Psoas muscle (tissue), 8 donors: ENCODE measurements around the gene ABHD2. TPM values are rescaled to one million over a fixed set of nuclear protein-coding genes. Genes with fewer than 3 reads are reported as not detected.

Experiments used
- ATAC-seq, 4 donors: fragments of 200-7000 bp; cut with Tn5 transposase; one replicate each; pipeline ENCODE4 v1.9.1; 2020; ENCODE audit warnings: moderate library complexity in 3 of 4, mild to moderate bottlenecking in 2 of 4
- DNase-seq, 2 donors: peaks; one replicate each; pipeline ENCODE4 v3.0.0-alpha.2; 2020
- H3K27ac ChIP-seq: fragments of 200-600 bp; one replicate; pipeline ENCODE4 v1.8.0; 2022
- H3K27me3 ChIP-seq, 3 donors: fragments of 200-600 bp in 1 of 3; one replicate each; pipeline versions ENCODE4 v1.6.1 to v1.8.0; 2013 to 2022; ENCODE audit warnings: low read length in 2 of 3, mild to moderate bottlenecking in 2 of 3, moderate library complexity in 1 of 3; ENCODE audit not compliant: insufficient read depth in 3 of 3
- H3K36me3 ChIP-seq, 2 donors: fragments of 200-600 bp in 1 of 2; one replicate each; pipeline versions ENCODE4 v1.6.1 to v1.8.0; 2013 to 2022; ENCODE audit warnings: low read depth in 1 of 2, mild to moderate bottlenecking in 1 of 2, moderate library complexity in 1 of 2; ENCODE audit not compliant: insufficient read depth in 1 of 2
- H3K4me1 ChIP-seq: fragments of 200-600 bp; one replicate; pipeline ENCODE4 v1.8.0; 2022
- H3K4me3 ChIP-seq: fragments of 200-600 bp; one replicate; pipeline ENCODE4 v1.8.0; 2022; ENCODE audit warnings: mild to moderate bottlenecking
- H3K9me3 ChIP-seq: fragments of 200-600 bp; one replicate; pipeline ENCODE4 v1.8.0; 2022
- CTCF ChIP-seq: fragments of 200-600 bp; IDR thresholded peaks from one replicate; pipeline ENCODE4 v1.8.0; 2022; ENCODE audit warnings: antibody characterized with exemption
- WGBS, 3 donors: extraction: QIAGEN DNeasy Blood & Tissue Kit; methylation state at CpG; one replicate each; pipeline versions ENCODE4 v1.1.6 to v1.1.7; 2013; 5-methylcytosine and 5-hydroxymethylcytosine counted together
- intact Hi-C, 2 donors: fragments of 100-400 bp; cut with DNase I; formaldehyde crosslinking; loops; one replicate each; pipeline versions ENCODE4 v1.11.0 to v1.14.2; 2022
- polyA plus RNA-seq, 3 donors: library from polyadenylated mRNA; stranded (reverse); fragments of 200-250 nt; gene quantifications; one replicate each; pipeline ENCODE4 v1.2.3, GENCODE V29; 2013
- total RNA-seq, 4 donors: library from RNA; stranded (reverse); fragmentation: NEBNext Ultra II Directional in 2 of 4; extraction: Animal tissue kit (Norgen Biotek cat#: 25700) in 2 of 4; gene quantifications; one replicate each; pipeline versions ENCODE4 v1.2.1 to v1.2.4, GENCODE V29; 2021 to 2023
- donor health status: healthy with polysubstance abuse.
- donor health status: DM: no; HTN: no; CAD: no; lungs with moderate emphysema.
- donor health status: Bipolar disorder and iron deficiency.
- donor health status: healthy.
- donor health status: DM: yes; HTN: yes; CAD: no.
- donor health status: DM: no; HTN: no; CAD: no.
- donor health status: DM: no; HTN: no; CAD: no.
- donor health status: DM: yes; HTN: yes; CAD: no.

ABHD2 gene
- total and polyA plus RNA-seq, 7 donors: 10.8 to 215 (median 66.1) TPM

DNA sequence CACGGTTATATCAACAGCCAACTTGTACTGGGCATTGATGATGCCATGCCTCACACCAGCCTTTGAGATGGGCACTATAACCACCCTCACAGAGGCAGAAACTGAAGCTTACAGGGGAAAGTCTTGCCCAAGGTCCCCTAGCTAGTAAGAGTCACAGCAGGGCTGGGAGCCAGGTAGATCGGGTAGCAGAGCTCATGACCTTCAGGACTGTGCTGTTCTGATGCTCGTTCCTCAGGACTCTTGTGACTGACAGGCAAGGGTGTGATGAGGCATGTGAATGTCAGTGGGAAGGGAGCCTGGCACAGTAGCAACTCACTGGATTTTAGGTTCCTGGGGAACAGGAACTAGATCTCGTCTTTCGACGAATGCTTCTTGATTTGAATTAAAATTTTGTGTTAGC is 67.4 kb downstream of the ABHD2 start:
- Histone ChIP-seq H3K4me3 (no peak overlapping the region), H3K4me1 (peaks cover 25% of the 10 kb centered on the region), H3K27me3 (no peaks in the 10 kb centered on the region), H3K9me3 (no peaks in the 10 kb centered on the region), H3K36me3 (peaks cover 3 to 78% of the 10 kb centered on the region in 2 donors), H3K27ac (peak overlapping the region; percentile 73)
- DNase-seq: peak; percentile 82 to 94
- TF ChIP-seq CTCF: no peak
- intact Hi-C loops: no loop called here
- WGBS, 3 donors: 20 to 48% (median 31%) methylated on average over 6 of the region's 6 CpGs
- peak; percentile 94 to 97 (median 96) for ATAC-seq

DNA sequence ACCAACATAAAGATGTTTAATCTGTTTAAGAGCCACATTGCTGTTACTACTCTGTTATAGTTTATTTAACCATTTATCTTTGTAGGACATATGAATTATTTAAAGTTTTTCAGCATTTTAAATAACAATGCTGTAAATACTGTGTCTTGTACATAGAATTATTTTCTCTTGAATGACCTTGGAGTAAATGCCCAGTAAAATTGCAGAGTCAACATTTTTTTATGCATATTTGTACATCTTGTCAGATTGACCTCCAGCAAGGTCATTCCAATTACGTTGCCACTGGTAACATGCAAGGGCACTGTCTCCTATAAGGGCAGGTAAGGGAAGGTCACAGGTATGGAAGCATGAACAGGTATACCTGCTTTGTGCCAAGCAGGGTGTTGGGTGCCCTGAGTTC is 68.8 kb downstream of the ABHD2 start:
- DNase-seq (no peak), ATAC-seq (no peak)
- Histone ChIP-seq H3K36me3 (peaks cover 3 to 71% of the 10 kb centered on the region in 2 donors), H3K27me3 (no peaks in the 10 kb centered on the region), H3K4me1 (peaks cover 22% of the 10 kb centered on the region), H3K4me3 (no peak overlapping the region), H3K27ac (no peak overlapping the region), H3K9me3 (no peaks in the 10 kb centered on the region)
- intact Hi-C loops: no loop called here
- WGBS, 3 donors: 50 to 81% (median 77%) methylated on average over 1 of the region's 1 CpG
- TF ChIP-seq CTCF: no peak

GRCh38 chr15:89157918-89158564 is 69.8 kb downstream of the ABHD2 start:
- intact Hi-C loops: no loop called here
- no peak for DNase-seq
- H3K36me3 ChIP-seq: peaks cover under 1 to 61% of the 10 kb centered on the region in 2 donors

GRCh38 chr15:89161666-89162065 is 73.4 kb downstream of the ABHD2 start:
- TF ChIP-seq CTCF: no peak
- 74 to 83% (median 76%) methylated on average over 3 of the region's 3 CpGs for WGBS, 3 donors
- H3K4me1 ChIP-seq: peaks cover 46% of the 10 kb centered on the region
- H3K4me3 ChIP-seq: no peak overlapping the region
- H3K9me3 ChIP-seq: no peaks in the 10 kb centered on the region
- intact Hi-C loops: no loop called here
- peaks cover 2 to 37% of the 10 kb centered on the region in 2 donors for H3K36me3 ChIP-seq
- no peak for DNase-seq
- no peak overlapping the region for H3K27ac ChIP-seq
- H3K27me3 ChIP-seq: no peaks in the 10 kb centered on the region
- ATAC-seq: no peak

More at GRCh38 chr15:89157918-89158564, 69.8 kb downstream of the ABHD2 start:
- Histone ChIP-seq H3K4me1 (peaks cover 31% of the 10 kb centered on the region), H3K27ac (no peak overlapping the region), H3K4me3 (no peak overlapping the region), H3K9me3 (no peaks in the 10 kb centered on the region), H3K27me3 (no peaks in the 10 kb centered on the region)
- 81 to 89% (median 85%) methylated on average over 4 of the region's 4 CpGs for WGBS, 3 donors
- no peak for TF ChIP-seq CTCF
- ATAC-seq: no peak
